Measurements from ENCODE around the gene NUP133. TPM values are rescaled to one million over a fixed set of nuclear protein-coding genes. Genes with fewer than 3 reads are reported as not detected.
A peak's percentile ranks its signal among the peaks of the same experiment; 100 is the strongest.

Gene NUP133
- polyA plus RNA-seq, 2 of the 4 experiments (the other 2 are of a cell fraction) = 20.6 to 43.2 TPM

DNA sequence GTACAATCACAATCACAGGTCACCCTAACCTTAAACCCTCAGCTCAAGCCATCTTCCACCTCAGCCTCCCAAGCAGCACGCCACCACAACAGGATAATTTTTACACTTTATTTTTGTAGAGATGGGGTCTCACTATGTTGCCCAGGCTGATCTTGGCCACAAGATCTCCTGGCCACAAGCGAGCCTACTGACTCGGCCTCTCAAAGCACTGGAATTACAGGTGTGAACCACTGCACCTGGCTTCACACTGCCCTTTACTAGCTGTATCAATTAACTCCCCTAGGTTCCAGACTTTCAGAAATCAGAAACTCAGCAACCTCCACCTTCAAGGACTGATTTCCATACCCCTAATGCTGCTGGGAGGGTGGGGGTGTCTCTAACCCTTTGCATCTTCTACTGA, 37.0 kb downstream of the NUP133 start (continued):
- TF ChIP-seq FOXS1 (CRISPR knock-in tag; IDR thresholded peaks at IDR 0.05) = no peak
- no peak for TF ChIP-seq SMC3 (IDR thresholded peaks at IDR 0.05)
- no peak for TF ChIP-seq HEYL (CRISPR knock-in tag; IDR thresholded peaks at IDR 0.05)
- no peak for TF ChIP-seq ZSCAN20 (CRISPR knock-in tag; IDR thresholded peaks at IDR 0.05)

DNA sequence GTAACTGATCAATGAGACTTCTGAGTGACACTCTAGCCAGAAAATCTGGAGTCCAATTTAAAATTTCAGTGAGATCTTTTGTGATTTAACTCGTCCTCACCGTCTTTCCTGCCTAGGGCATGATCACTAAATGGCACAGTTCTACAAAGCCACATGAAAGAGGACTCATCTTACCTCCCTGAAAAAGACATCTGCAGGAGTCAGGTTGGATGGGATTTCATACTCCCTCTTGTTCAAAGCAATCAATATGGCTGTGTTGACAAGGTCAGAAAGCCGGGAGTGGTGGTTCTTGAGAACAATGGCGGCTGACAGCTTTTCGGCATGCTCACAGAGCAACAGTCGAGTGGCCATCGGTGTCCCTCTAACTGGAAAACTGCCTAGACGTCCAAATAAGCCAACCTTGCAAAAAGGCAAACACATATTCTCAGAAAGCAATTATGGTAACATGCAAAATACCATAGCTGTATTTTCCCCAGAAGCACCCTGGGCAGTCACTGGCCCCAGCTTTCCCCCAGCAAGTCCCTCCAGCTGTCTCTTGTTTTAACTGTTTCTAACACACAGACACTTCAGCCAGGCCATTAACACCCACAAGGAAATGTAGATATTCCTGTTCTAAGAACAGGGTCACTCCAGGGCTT, 37.6 kb downstream of the NUP133 start:
- CTCF ChIA-PET = interaction anchor here (1.5 to 4.8 kb wide), 3 partner anchors 9 to 805 kb away, joined by 5 to 34 read pairs (median 7); no protein-coding TSS in a partner anchor

DNA sequence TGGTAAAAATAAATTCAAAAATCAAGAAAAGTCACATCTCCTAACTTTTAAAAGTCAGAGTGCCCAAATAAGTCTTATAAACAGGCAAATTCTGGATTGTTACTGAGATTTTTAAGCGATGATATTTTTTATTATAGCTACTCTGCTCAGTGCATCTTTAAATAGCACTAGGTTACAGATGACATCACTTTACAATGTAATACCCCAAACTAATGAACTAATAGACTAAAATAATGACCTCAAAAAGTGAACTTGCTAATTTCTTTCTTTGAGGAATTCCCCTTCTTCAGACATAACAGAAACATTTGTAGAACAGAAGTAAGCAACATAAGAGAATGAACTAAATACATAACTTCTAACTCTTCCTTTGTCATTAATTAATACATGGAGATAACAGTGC, 41.3 kb downstream of the NUP133 start:
- Histone ChIP-seq H3K9me3 (no peaks in the 10 kb centered on the region), H3K4me3 (no peak overlapping the region), H3K27ac (no peak overlapping the region), H3K4me1 (no peaks in the 10 kb centered on the region), H3K4me2 (no peak overlapping the region)
- peak; percentile 28 for FAIRE-seq
- no peak for DNase-seq (ENCODE audit: low read depth in 1 of 2, low spot score in 1 of 2)
- ChIA-PET POLR2A (no interaction called here), CTCF (interaction anchor here (1.4 to 4.8 kb wide), 2 partner anchors 14 to 16 kb away, joined by 5 to 34 read pairs; no protein-coding TSS in a partner anchor)
- 89% methylated on average over 1 of the region's 1 CpG for WGBS (ENCODE audit: missing lambda C conversion rate)
- TF ChIP-seq, protein P1, sequence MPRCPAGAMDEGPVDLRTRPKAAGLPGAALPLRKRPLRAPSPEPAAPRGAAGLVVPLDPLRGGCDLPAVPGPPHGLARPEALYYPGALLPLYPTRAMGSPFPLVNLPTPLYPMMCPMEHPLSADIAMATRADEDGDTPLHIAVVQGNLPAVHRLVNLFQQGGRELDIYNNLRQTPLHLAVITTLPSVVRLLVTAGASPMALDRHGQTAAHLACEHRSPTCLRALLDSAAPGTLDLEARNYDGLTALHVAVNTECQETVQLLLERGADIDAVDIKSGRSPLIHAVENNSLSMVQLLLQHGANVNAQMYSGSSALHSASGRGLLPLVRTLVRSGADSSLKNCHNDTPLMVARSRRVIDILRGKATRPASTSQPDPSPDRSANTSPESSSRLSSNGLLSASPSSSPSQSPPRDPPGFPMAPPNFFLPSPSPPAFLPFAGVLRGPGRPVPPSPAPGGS (IDR thresholded peaks at IDR 0.05) = no peak
- TF ChIP-seq EHF (CRISPR knock-in tag; IDR thresholded peaks at IDR 0.05) (no peak), PHF8 (IDR thresholded peaks at IDR 0.05; ENCODE audit: borderline replicate concordance, low read depth) (no peak), SREBF2 (IDR thresholded peaks at IDR 0.05) (no peak), CHD2 (IDR thresholded peaks at IDR 0.05; ENCODE audit: low read length, partially characterized antibody) (no peak), HOXB5 (CRISPR knock-in tag; IDR thresholded peaks at IDR 0.05) (no peak), FOXS1 (CRISPR knock-in tag; IDR thresholded peaks at IDR 0.05) (no peak), HOXA7 (CRISPR knock-in tag; IDR thresholded peaks at IDR 0.05) (no peak), TFCP2L1 (CRISPR knock-in tag; IDR thresholded peaks at IDR 0.05) (no peak), FOSB (CRISPR knock-in tag; IDR thresholded peaks at IDR 0.05) (no peak), ZC3H11A (IDR thresholded peaks at IDR 0.05) (no peak), RAD21 (conservative IDR thresholded peaks at IDR 0.05 in 1 of 2, IDR thresholded peaks at IDR 0.05 in 1 of 2) (no peak), FOSL2 (IDR thresholded peaks at IDR 0.05) (no peak), FOSL2 (CRISPR knock-in tag; IDR thresholded peaks at IDR 0.05) (no peak)
- TF ChIP-seq, protein P2, sequence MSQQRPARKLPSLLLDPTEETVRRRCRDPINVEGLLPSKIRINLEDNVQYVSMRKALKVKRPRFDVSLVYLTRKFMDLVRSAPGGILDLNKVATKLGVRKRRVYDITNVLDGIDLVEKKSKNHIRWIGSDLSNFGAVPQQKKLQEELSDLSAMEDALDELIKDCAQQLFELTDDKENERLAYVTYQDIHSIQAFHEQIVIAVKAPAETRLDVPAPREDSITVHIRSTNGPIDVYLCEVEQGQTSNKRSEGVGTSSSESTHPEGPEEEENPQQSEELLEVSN (IDR thresholded peaks at IDR 0.05; ENCODE audit: borderline replicate concordance, low read depth) = no peak
- TF ChIP-seq, protein P3, sequence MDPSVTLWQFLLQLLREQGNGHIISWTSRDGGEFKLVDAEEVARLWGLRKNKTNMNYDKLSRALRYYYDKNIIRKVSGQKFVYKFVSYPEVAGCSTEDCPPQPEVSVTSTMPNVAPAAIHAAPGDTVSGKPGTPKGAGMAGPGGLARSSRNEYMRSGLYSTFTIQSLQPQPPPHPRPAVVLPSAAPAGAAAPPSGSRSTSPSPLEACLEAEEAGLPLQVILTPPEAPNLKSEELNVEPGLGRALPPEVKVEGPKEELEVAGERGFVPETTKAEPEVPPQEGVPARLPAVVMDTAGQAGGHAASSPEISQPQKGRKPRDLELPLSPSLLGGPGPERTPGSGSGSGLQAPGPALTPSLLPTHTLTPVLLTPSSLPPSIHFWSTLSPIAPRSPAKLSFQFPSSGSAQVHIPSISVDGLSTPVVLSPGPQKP (IDR thresholded peaks at IDR 0.05; ENCODE audit: low read depth, low read length) = no peak
- TF ChIP-seq, protein P4, sequence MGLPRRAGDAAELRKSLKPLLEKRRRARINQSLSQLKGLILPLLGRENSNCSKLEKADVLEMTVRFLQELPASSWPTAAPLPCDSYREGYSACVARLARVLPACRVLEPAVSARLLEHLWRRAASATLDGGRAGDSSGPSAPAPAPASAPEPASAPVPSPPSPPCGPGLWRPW (IDR thresholded peaks at IDR 0.05) = no peak
- TF ChIP-seq, protein P5, sequence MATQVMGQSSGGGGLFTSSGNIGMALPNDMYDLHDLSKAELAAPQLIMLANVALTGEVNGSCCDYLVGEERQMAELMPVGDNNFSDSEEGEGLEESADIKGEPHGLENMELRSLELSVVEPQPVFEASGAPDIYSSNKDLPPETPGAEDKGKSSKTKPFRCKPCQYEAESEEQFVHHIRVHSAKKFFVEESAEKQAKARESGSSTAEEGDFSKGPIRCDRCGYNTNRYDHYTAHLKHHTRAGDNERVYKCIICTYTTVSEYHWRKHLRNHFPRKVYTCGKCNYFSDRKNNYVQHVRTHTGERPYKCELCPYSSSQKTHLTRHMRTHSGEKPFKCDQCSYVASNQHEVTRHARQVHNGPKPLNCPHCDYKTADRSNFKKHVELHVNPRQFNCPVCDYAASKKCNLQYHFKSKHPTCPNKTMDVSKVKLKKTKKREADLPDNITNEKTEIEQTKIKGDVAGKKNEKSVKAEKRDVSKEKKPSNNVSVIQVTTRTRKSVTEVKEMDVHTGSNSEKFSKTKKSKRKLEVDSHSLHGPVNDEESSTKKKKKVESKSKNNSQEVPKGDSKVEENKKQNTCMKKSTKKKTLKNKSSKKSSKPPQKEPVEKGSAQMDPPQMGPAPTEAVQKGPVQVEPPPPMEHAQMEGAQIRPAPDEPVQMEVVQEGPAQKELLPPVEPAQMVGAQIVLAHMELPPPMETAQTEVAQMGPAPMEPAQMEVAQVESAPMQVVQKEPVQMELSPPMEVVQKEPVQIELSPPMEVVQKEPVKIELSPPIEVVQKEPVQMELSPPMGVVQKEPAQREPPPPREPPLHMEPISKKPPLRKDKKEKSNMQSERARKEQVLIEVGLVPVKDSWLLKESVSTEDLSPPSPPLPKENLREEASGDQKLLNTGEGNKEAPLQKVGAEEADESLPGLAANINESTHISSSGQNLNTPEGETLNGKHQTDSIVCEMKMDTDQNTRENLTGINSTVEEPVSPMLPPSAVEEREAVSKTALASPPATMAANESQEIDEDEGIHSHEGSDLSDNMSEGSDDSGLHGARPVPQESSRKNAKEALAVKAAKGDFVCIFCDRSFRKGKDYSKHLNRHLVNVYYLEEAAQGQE (IDR thresholded peaks at IDR 0.05) = no peak
- TF ChIP-seq, protein P6, sequence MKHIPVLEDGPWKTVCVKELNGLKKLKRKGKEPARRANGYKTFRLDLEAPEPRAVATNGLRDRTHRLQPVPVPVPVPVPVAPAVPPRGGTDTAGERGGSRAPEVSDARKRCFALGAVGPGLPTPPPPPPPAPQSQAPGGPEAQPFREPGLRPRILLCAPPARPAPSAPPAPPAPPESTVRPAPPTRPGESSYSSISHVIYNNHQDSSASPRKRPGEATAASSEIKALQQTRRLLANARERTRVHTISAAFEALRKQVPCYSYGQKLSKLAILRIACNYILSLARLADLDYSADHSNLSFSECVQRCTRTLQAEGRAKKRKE (CRISPR knock-in tag; IDR thresholded peaks at IDR 0.05; ENCODE audit: low read depth) = no peak
- ATAC-seq = no peak

More for the DNA sequence above, 37.6 kb downstream of the NUP133 start:
- POLR2A ChIA-PET = no interaction called here
- TF ChIP-seq RFX5 (IDR thresholded peaks at IDR 0.05) = no peak
- peak; percentile 33 for TF ChIP-seq MAFK (IDR thresholded peaks at IDR 0.05; ENCODE audit: partially characterized antibody)
- no peak overlapping the region for H3K27ac ChIP-seq
- DNase-seq (ENCODE audit: low read depth in 1 of 2, low spot score in 1 of 2) = no peak
- WGBS (ENCODE audit: missing lambda C conversion rate) = 87% methylated on average over 8 of the region's 8 CpGs
- no peaks in the 10 kb centered on the region for H3K4me1 ChIP-seq
- no peak overlapping the region for H3K4me3 ChIP-seq
- FAIRE-seq = no peak
- ATAC-seq = no peak
- no peaks in the 10 kb centered on the region for H3K9me3 ChIP-seq
- H3K4me2 ChIP-seq = no peak overlapping the region
